Measurements from ENCODE around the gene ELOVL7.
"Not testable (repeated sequence)": the region's sequence is repeated elsewhere in the genome, so short reads cannot be mapped to it uniquely, and the experiment has no call there.

ELOVL7 gene

GRCh38 chr5:60715201-60715928 lies 128.7 kb downstream of the ELOVL7 start:
- not testable (repeated sequence) for DNase-seq (ENCODE audit: low read depth, low spot score)

- DNase-seq (ENCODE audit: low read depth, low spot score): no peak
Observed at GRCh38 chr5:60712950-60713349, 131.1 kb downstream of the ELOVL7 start.

GRCh38 chr5:60711892-60712291 lies 132.2 kb downstream of the ELOVL7 start:
- DNase-seq (ENCODE audit: low read depth, low spot score): not testable (repeated sequence)

- DNase-seq (ENCODE audit: low read depth, low spot score): no peak
Observed at GRCh38 chr5:60710362-60710761, 133.7 kb downstream of the ELOVL7 start.

GRCh38 chr5:60705144-60705543 lies 138.9 kb downstream of the ELOVL7 start:
- DNase-seq (ENCODE audit: low read depth, low spot score): no peak

GRCh38 chr5:60703944-60704343 lies 140.1 kb downstream of the ELOVL7 start:
- no peak for DNase-seq (ENCODE audit: low read depth, low spot score)

Measured in astrocyte of the hippocampus (primary cell).